Neuronal stem cell (in vitro differentiated cells): ENCODE results near the gene FGA.

Source experiments
- DNase-seq: peaks from one replicate; pipeline ENCODE4 v3.0.0-alpha.2; 2013; ENCODE audit warnings: low spot score
- H2AFZ ChIP-seq: one replicate; pipeline ENCODE4 v1.6.1; 2013; ENCODE audit warnings: mild to moderate bottlenecking, low read length, inconsistent platforms
- H2AK5ac ChIP-seq: 2 replicates; pipeline ENCODE4 v1.6.1; 2013; ENCODE audit warnings: low read depth, mild to moderate bottlenecking, inconsistent platforms, low read length, moderate library complexity, mixed read lengths
- H2BK120ac ChIP-seq: 2 replicates; pipeline ENCODE4 v1.6.1; 2013; ENCODE audit warnings: low read depth, mild to moderate bottlenecking, inconsistent platforms, low read length, moderate library complexity, mixed read lengths
- H2BK12ac ChIP-seq: one replicate; pipeline ENCODE4 v1.6.1; 2013; ENCODE audit warnings: low read length, inconsistent platforms
- H2BK15ac ChIP-seq: 2 replicates; pipeline ENCODE4 v1.6.1; 2013; ENCODE audit warnings: mild to moderate bottlenecking, low read length, inconsistent platforms, mixed read lengths
- H2BK5ac ChIP-seq: one replicate; pipeline ENCODE4 v1.6.1; 2013; ENCODE audit warnings: inconsistent platforms, mild to moderate bottlenecking, low read length, moderate library complexity
- H3K14ac ChIP-seq: one replicate; pipeline ENCODE4 v1.6.1; 2013; ENCODE audit warnings: low read length, inconsistent platforms
- H3K18ac ChIP-seq: 2 replicates; pipeline ENCODE4 v1.6.1; 2013; ENCODE audit warnings: low read length, inconsistent platforms
- H3K23ac ChIP-seq: 2 replicates; pipeline ENCODE4 v1.6.1; 2013; ENCODE audit warnings: low read depth, mild to moderate bottlenecking, mixed read lengths, low read length, inconsistent platforms; ENCODE audit not compliant: poor library complexity
- H3K27ac ChIP-seq: replicated peaks from 3 replicates; pipeline ENCODE4 v1.5.1; 2013; ENCODE audit warnings: low read length, inconsistent platforms
- H3K27me3 ChIP-seq, 3 experiments: 2 replicates each; pipeline ENCODE4 v1.6.1; 2013; ENCODE audit warnings: low read length in 3 of 3, mild to moderate bottlenecking in 2 of 3, inconsistent platforms in 1 of 3, low read depth in 1 of 3, mixed read lengths in 1 of 3, moderate library complexity in 1 of 3; ENCODE audit not compliant: control insufficient read depth in 3 of 3, insufficient read depth in 3 of 3
- H3K36me3 ChIP-seq, 2 donors: replicated peaks in 1 of 2; 2 replicates each; pipeline ENCODE4 v1.6.1; 2013; ENCODE audit warnings: low read length in 2 of 2; ENCODE audit not compliant: control insufficient read depth in 2 of 2, insufficient read depth in 2 of 2
- H3K4ac ChIP-seq: 2 replicates; pipeline ENCODE4 v1.6.1; 2013; ENCODE audit warnings: inconsistent platforms, mild to moderate bottlenecking, low read length, moderate library complexity
- H3K4me1 ChIP-seq, 2 donors: 1 replicate in 1 of 2; 2 replicates in 1 of 2; pipeline ENCODE4 v1.6.1; 2013; ENCODE audit warnings: low read length in 2 of 2, low read depth in 1 of 2; ENCODE audit not compliant: control insufficient read depth in 2 of 2, insufficient read depth in 1 of 2
- H3K4me2 ChIP-seq: one replicate; pipeline ENCODE4 v1.6.1; 2013; ENCODE audit warnings: mild to moderate bottlenecking, low read length, inconsistent platforms; ENCODE audit not compliant: insufficient read depth, poor library complexity, severe bottlenecking
- H3K4me3 ChIP-seq, 2 donors: 2 replicates each; pipeline ENCODE4 v1.5.1; 2013; ENCODE audit warnings: low read length in 2 of 2, mild to moderate bottlenecking in 2 of 2, inconsistent platforms in 1 of 2, moderate library complexity in 1 of 2
- H3K79me1 ChIP-seq: one replicate; pipeline ENCODE4 v1.6.1; 2013; ENCODE audit warnings: low read depth, mild to moderate bottlenecking, inconsistent platforms, low read length, moderate library complexity
- H3K9ac ChIP-seq: one replicate; pipeline ENCODE4 v1.6.1; 2013; ENCODE audit warnings: mild to moderate bottlenecking, low read depth, low read length, inconsistent platforms; ENCODE audit not compliant: poor library complexity
- H3K9me3 ChIP-seq, 2 donors: replicated peaks in 1 of 2; 2 replicates each; pipeline versions ENCODE3 to v1.6.1; 2013; ENCODE audit warnings: low read length in 2 of 2, mild to moderate bottlenecking in 2 of 2, inconsistent platforms in 1 of 2, low read depth in 1 of 2, mixed read lengths in 1 of 2, moderate library complexity in 1 of 2; ENCODE audit not compliant: control insufficient read depth in 2 of 2, insufficient read depth in 1 of 2
- H4K8ac ChIP-seq: one replicate; pipeline ENCODE4 v1.6.1; 2013; ENCODE audit warnings: low read depth, mild to moderate bottlenecking, inconsistent platforms, low read length, moderate library complexity
- H4K91ac ChIP-seq: one replicate; pipeline ENCODE4 v1.6.1; 2013; ENCODE audit warnings: low read length, low read depth, mild to moderate bottlenecking, inconsistent platforms; ENCODE audit not compliant: poor library complexity
- WGBS, 2 donors: extraction: QIAGEN DNeasy Blood & Tissue Kit; methylation state at CpG; one replicate each; pipeline ENCODE4 v1.1.7; 2013; ENCODE audit warnings: missing lambda C conversion rate in 2 of 2, mixed read lengths in 1 of 2; ENCODE audit not compliant: insufficient read length in 2 of 2, insufficient replicate concordance in 1 of 2; ENCODE audit errors: extremely low coverage in 2 of 2; 5-methylcytosine and 5-hydroxymethylcytosine counted together

The FGA gene

GRCh38 chr4:154574311-154574710 is 16.2 kb downstream of the FGA start:
- Histone ChIP-seq H3K14ac (no peak overlapping the region), H2BK120ac (no peak overlapping the region), H2AK5ac (no peak overlapping the region), H3K79me1 (no peaks in the 10 kb centered on the region), H2BK15ac (no peak overlapping the region), H3K27me3 (no peaks in the 10 kb centered on the region), H4K91ac (no peak overlapping the region), H3K4me1 (no peaks in the 10 kb centered on the region), H3K23ac (no peak overlapping the region), H4K8ac (no peak overlapping the region), H3K9me3 (no peaks in the 10 kb centered on the region), H3K27ac (no peak overlapping the region), H3K4me3 (no peak overlapping the region), H3K9ac (no peak overlapping the region), H2AFZ (no peak overlapping the region), H3K36me3 (no peaks in the 10 kb centered on the region), H3K4me2 (no peak overlapping the region), H3K18ac (no peak overlapping the region), H2BK5ac (no peak overlapping the region), H3K4ac (no peak overlapping the region), H2BK12ac (no peak overlapping the region)
- DNase-seq: no peak
- WGBS, 2 donors: no CpG with 5 or more reads among the region's 3 CpGs

DNA sequence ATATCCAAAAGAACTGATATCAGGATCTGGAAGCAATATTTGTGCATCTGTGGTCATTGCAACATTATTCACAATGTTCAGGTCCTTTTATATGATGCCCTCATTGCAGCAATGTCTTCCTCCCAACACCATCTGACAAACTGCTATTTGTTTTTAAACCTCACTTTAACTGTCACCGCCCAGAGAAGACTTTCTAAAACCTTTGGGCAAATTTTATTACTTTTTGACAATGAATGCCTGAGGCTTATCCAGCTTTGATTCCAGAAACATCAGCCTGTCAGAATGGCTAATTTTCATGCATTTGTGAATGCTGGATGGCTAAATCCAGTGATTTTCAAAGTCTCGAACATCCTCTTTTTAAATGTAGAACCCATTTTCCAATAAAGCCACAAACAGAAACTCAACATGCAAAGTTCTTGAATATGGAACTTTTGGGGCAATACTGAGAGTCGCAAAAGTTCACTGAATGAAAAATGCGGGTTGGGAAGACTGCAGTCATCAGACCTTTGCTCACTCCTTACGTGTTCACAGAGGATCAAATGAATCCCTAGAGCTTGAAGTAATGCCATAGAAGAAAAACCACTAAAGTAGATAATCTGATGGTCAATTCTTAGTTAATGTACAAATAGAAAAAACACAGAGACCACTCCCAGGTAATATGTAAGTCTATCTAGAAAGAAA is 17.2 kb downstream of the FGA start:
- Histone ChIP-seq H4K8ac (no peak overlapping the region), H3K14ac (no peak overlapping the region), H3K27me3 (no peaks in the 10 kb centered on the region), H2BK120ac (no peak overlapping the region), H4K91ac (no peak overlapping the region), H2BK15ac (no peak overlapping the region), H3K36me3 (no peaks in the 10 kb centered on the region), H2BK12ac (no peak overlapping the region), H3K4me3 (no peak overlapping the region), H3K9me3 (no peaks in the 10 kb centered on the region), H3K27ac (no peak overlapping the region), H3K4ac (no peak overlapping the region), H2BK5ac (no peak overlapping the region), H3K23ac (no peak overlapping the region), H3K79me1 (no peaks in the 10 kb centered on the region), H3K9ac (no peak overlapping the region), H2AFZ (no peak overlapping the region), H3K4me1 (no peaks in the 10 kb centered on the region), H2AK5ac (no peak overlapping the region), H3K18ac (no peak overlapping the region), H3K4me2 (no peak overlapping the region)
- WGBS, 2 donors: no CpG with 5 or more reads among the region's 5 CpGs
- DNase-seq: no peak

- Histone ChIP-seq H2BK120ac (no peak overlapping the region), H3K18ac (no peak overlapping the region), H3K4me2 (no peak overlapping the region), H2BK15ac (no peak overlapping the region), H2AK5ac (no peak overlapping the region), H3K14ac (no peak overlapping the region), H3K9ac (no peak overlapping the region), H3K36me3 (no peaks in the 10 kb centered on the region), H2BK5ac (no peak overlapping the region), H3K4ac (no peak overlapping the region), H3K4me3 (no peak overlapping the region), H3K27ac (no peak overlapping the region), H3K4me1 (no peaks in the 10 kb centered on the region), H4K91ac (no peak overlapping the region), H3K27me3 (peaks cover 0 to 3% (median 0%) of the 10 kb centered on the region in 3 experiments), H3K23ac (no peak overlapping the region), H2AFZ (no peak overlapping the region), H4K8ac (no peak overlapping the region), H3K79me1 (no peaks in the 10 kb centered on the region), H2BK12ac (no peak overlapping the region), H3K9me3 (no peaks in the 10 kb centered on the region)
- WGBS, 2 donors: no CpG with 5 or more reads among the region's 5 CpGs
- DNase-seq: no peak
Observed at GRCh38 chr4:154569584-154569983, 21.0 kb downstream of the FGA start.

GRCh38 chr4:154569028-154569427 is 21.5 kb downstream of the FGA start:
- Histone ChIP-seq H3K18ac (no peak overlapping the region), H3K27ac (no peak overlapping the region), H2BK5ac (no peak overlapping the region), H3K4me2 (no peak overlapping the region), H3K79me1 (no peaks in the 10 kb centered on the region), H3K9ac (no peak overlapping the region), H2BK120ac (no peak overlapping the region), H3K4ac (no peak overlapping the region), H3K27me3 (peaks cover 0 to 3% (median 0%) of the 10 kb centered on the region in 3 experiments), H2BK15ac (no peak overlapping the region), H3K4me3 (no peak overlapping the region), H3K14ac (no peak overlapping the region), H2AFZ (no peak overlapping the region), H3K4me1 (no peaks in the 10 kb centered on the region), H4K8ac (no peak overlapping the region), H2AK5ac (no peak overlapping the region), H3K36me3 (no peaks in the 10 kb centered on the region), H3K23ac (no peak overlapping the region), H3K9me3 (no peaks in the 10 kb centered on the region), H4K91ac (no peak overlapping the region), H2BK12ac (no peak overlapping the region)
- no peak for DNase-seq
- no CpG with 5 or more reads among the region's 3 CpGs for WGBS, 2 donors
